Thymus (tissue), 11 donors: Measurements from ENCODE around the gene MFGE8. TPM values are rescaled to one million over a fixed set of nuclear protein-coding genes. Genes with fewer than 3 reads are reported as not detected.
A peak's percentile ranks its signal among the peaks of the same experiment; 100 is the strongest.

ENCODE experiments used
- DNase-seq, 9 donors: peaks; one replicate each; pipeline ENCODE4 v3.0.0-alpha.2; 2013; ENCODE audit warnings: low spot score in 9 of 9, low read depth in 6 of 9, missing footprints in 1 of 9
- H3K27ac ChIP-seq, 2 donors: one replicate each; pipeline ENCODE4 v1.5.1; 2013; ENCODE audit warnings: control low read depth in 1 of 2, low read depth in 1 of 2, low read length in 1 of 2, mild to moderate bottlenecking in 1 of 2, moderate library complexity in 1 of 2
- H3K27me3 ChIP-seq, 2 donors: one replicate each; pipeline ENCODE4 v1.5.1; 2013; ENCODE audit warnings: low read length in 1 of 2; ENCODE audit not compliant: control insufficient read depth in 2 of 2, insufficient read depth in 1 of 2
- H3K36me3 ChIP-seq, 2 donors: one replicate each; pipeline ENCODE4 v1.5.1; 2013; ENCODE audit warnings: low read length in 1 of 2, mild to moderate bottlenecking in 1 of 2, moderate library complexity in 1 of 2; ENCODE audit not compliant: control insufficient read depth in 2 of 2, insufficient read depth in 2 of 2
- H3K4me1 ChIP-seq, 2 donors: one replicate each; pipeline ENCODE4 v1.5.1; 2013; ENCODE audit warnings: low read length in 2 of 2; ENCODE audit not compliant: control insufficient read depth in 2 of 2, insufficient read depth in 2 of 2
- H3K4me3 ChIP-seq, 2 donors: one replicate each; pipeline ENCODE4 v1.5.1; 2013; ENCODE audit warnings: low read length in 2 of 2, control low read depth in 1 of 2, mild to moderate bottlenecking in 1 of 2
- H3K9me3 ChIP-seq, 2 donors: one replicate each; pipeline ENCODE4 v1.5.1; 2013; ENCODE audit warnings: low read length in 1 of 2, mild to moderate bottlenecking in 1 of 2; ENCODE audit not compliant: control insufficient read depth in 2 of 2, insufficient read depth in 1 of 2
- WGBS: extraction: QIAGEN DNeasy Blood & Tissue Kit; methylation state at CpG from one replicate; pipeline ENCODE4 v1.1.7; 2013; 5-methylcytosine and 5-hydroxymethylcytosine counted together
- polyA plus RNA-seq: library from polyadenylated mRNA; stranded (reverse); fragments of 200-250 nt; gene quantifications from one replicate; pipeline ENCODE4 v1.2.3, GENCODE V29; 2013
- total RNA-seq: library from RNA; stranded (reverse); fragments of 120-200 nt; gene quantifications from one replicate; pipeline ENCODE4 v1.2.4, GENCODE V29; 2013
- donor health status: healthy.

The MFGE8 gene
- total and polyA plus RNA-seq, 2 donors: 21.8 to 84.9 TPM

DNA sequence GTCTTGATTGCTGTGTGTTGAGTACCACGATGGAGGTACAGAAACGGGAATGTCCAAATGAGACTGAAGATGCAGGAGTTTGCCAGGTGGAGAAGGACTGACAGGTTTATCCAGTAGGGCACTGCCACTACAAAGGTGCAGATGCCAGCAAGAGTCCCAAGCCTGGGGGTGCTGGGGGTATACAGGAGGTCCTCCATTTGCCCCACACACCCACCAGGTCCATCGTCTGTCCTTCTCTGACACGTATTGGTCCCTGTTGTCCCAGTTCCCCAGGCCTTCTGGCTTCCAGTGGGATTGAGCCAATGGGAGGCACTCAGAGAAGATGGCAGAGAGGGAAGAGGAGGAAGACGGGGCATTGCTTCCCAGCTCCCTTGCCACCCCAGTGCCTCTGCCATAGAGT is 24.5 kb downstream of the MFGE8 start:
- Histone ChIP-seq H3K27me3 (peaks cover 0 to 8% of the 10 kb centered on the region in 2 donors), H3K4me1 (no peaks in the 10 kb centered on the region), H3K36me3 (no peaks in the 10 kb centered on the region), H3K27ac (no peak overlapping the region), H3K9me3 (no peaks in the 10 kb centered on the region), H3K4me3 (no peak overlapping the region)
- 95% methylated on average over 5 of the region's 5 CpGs for WGBS
- DNase-seq: no peak

DNA sequence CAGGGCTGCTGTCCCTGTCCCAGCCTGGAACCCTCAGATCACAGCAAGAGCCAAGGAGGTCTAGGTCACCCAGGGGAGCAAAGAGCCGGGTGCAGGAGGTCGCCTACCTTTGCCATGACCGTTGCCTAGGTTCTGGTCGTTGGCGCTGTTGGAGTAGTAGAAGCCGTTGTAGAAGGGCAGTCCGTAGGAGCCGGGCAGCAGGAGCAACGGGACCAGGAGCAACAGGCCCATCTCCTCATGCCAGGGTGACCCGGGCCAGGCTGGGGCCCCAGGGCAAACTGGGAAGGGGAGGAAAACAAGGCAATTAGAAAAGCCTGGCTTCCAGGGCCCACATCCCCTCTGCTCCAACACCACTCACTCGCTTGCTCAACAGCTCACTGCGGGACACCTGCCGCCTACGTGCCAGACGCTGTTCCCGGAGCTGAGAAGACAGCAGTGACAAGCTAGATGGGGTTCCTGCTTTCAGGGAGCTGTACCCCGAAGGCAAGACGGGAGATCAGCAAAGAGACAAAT is 26.1 kb downstream of the MFGE8 start:
- H3K4me3 ChIP-seq: no peak overlapping the region
- no peak overlapping the region for H3K27ac ChIP-seq
- H3K4me1 ChIP-seq: no peaks in the 10 kb centered on the region
- no peaks in the 10 kb centered on the region for H3K27me3 ChIP-seq
- no peaks in the 10 kb centered on the region for H3K36me3 ChIP-seq
- 97% methylated on average over 18 of the region's 18 CpGs for WGBS
- H3K9me3 ChIP-seq: no peaks in the 10 kb centered on the region
- DNase-seq: no peak

DNA sequence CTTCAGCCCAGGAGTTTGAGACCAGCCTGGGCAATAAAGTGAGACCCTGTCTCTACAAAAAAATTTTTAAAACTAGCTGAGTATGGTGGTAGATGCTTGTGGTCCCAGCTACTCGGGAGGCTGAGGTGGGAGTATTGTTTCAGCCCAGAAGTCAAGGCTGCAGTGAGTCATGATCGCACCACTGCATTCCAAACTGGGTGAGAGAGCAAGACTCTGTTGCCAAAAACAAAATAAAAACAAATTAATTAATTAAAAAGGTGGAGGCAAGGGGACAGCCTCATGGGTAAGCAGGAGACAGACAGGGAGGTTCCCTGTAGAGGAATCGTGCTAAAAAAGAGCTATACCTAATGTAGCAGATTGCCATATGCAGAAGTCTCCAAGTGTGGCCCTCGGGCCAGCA is 30.4 kb downstream of the MFGE8 start:
- no peaks in the 10 kb centered on the region for H3K4me1 ChIP-seq
- no peaks in the 10 kb centered on the region for H3K27me3 ChIP-seq
- no peak overlapping the region for H3K27ac ChIP-seq
- no peaks in the 10 kb centered on the region for H3K36me3 ChIP-seq
- 92% methylated on average over 4 of the region's 4 CpGs for WGBS
- H3K4me3 ChIP-seq: no peak overlapping the region
- H3K9me3 ChIP-seq: no peaks in the 10 kb centered on the region
- no peak for DNase-seq

DNA sequence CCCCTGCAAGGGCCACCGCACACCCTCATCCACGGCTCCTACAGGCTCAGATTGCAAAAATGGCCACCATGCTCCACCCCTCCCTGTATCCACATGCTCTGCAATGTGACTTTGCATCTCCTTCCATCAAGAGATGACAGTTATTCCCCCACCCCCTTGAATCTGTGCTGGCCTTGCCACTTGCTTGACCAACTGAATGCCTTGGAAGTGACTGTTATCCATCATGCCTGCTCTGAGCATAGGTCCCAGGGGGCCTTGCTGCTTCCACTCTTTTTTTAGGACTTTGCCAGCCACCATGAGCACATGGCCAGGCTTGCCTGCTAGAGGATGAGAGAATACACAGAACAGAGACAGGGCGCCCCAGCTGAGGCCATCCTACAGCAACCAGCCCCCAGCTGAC is 31.4 kb downstream of the MFGE8 start:
- H3K4me1 ChIP-seq: no peaks in the 10 kb centered on the region
- no peak overlapping the region for H3K4me3 ChIP-seq
- no peak for DNase-seq
- 100% methylated on average over 3 of the region's 3 CpGs for WGBS
- H3K9me3 ChIP-seq: no peaks in the 10 kb centered on the region
- no peaks in the 10 kb centered on the region for H3K36me3 ChIP-seq
- H3K27me3 ChIP-seq: no peaks in the 10 kb centered on the region
- no peak overlapping the region for H3K27ac ChIP-seq

DNA sequence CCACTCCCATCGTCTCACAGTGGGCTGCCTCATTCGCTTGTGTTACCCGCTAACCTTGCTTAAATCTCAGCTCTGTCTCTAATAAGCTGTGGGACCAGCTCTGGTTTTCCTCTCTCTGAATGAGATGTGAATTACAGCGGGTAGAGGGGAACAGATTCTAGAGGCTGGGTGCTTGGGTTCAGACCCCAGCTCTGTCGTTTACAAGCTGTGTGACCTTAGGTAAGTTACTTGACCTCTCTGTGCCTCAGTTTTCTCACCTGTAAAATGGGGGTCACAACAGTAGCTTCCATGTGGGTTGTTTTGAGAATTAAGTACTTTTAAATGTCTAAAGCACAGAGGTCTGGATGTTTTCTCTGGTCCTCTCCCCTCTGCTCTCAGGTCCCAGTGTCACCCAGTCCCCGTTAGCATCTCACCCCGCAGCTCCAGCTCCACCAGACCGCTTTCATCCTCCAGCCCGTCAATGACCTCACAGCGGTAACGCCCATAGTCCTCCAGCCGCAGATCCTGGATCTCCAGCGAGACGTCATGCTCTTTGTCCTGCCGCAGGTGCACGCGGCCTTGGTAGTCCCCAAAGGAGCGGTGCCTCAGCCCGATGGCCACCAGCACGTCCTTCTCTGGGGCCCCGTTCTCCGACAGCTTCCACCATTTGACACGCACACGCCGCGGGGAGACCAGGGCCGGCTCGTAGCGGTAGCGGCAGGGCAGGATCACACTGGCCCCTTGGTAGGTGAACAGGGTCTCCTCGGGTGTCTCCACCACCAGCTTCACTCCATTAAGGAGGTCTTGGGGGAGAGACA is 32.0 kb downstream of the MFGE8 start:
- DNase-seq: no peak
- 97% methylated on average over 31 of the region's 31 CpGs for WGBS

DNA sequence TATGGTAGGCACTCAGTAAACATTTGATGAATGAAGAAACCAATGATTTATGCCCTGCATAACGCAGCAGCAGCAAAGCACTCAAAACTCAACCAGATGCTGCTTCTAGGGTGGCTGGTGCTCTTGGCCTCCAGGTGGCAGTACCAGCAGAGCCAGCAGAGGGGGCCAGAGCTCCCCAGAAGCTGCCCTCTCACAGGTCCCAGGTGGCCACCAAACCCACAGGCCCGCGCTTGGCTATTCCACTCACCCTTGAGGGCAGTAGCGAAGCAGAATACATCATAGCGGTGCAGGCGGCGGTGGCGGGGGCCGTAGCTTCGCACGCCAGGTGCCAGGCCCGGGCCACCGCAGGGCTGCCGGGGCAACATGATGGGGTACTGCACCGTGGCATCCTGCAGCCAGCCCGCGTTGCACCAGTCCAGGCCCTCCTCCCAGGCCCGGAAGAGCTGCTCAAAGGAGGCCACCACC is 34.4 kb downstream of the MFGE8 start:
- no peaks in the 10 kb centered on the region for H3K36me3 ChIP-seq
- no peak overlapping the region for H3K4me3 ChIP-seq
- no peaks in the 10 kb centered on the region for H3K9me3 ChIP-seq
- H3K27ac ChIP-seq: no peak overlapping the region
- H3K27me3 ChIP-seq: peaks cover 0 to 2% of the 10 kb centered on the region in 2 donors
- peak in 3 of 9 donors; percentile 19 to 46 (median 34) for DNase-seq
- WGBS: 85% methylated on average over 18 of the region's 18 CpGs
- no peaks in the 10 kb centered on the region for H3K4me1 ChIP-seq

More for the DNA sequence above, 32.0 kb downstream of the MFGE8 start:
- no peaks in the 10 kb centered on the region for H3K9me3 ChIP-seq
- no peaks in the 10 kb centered on the region for H3K27me3 ChIP-seq
- no peak overlapping the region for H3K4me3 ChIP-seq
- no peaks in the 10 kb centered on the region for H3K36me3 ChIP-seq
- H3K27ac ChIP-seq: no peak overlapping the region
- H3K4me1 ChIP-seq: no peaks in the 10 kb centered on the region

DNA sequence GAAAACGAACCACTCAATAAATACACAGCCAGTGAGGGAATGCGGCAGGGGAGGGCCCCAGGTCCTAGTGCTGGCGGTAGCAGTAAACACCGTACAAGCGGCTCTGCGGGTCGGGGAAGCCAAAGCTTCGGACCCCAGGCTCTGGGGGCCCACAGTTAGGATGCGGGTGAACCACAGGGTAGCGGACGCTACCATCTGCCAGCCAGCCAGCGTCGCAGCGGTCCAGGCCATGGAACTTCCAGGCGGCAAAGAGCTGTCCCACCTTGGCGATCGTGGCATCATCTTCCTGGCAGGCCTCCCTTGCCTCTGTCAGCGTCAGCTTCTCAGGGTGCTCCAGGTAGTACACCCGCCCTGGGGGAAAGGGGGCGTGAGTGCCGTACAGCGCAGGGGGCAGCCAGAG is 35.3 kb downstream of the MFGE8 start:
- WGBS: 93% methylated on average over 22 of the region's 22 CpGs
- no peaks in the 10 kb centered on the region for H3K9me3 ChIP-seq
- H3K27ac ChIP-seq: no peak overlapping the region
- H3K36me3 ChIP-seq: no peaks in the 10 kb centered on the region
- peaks cover 0 to 2% of the 10 kb centered on the region in 2 donors for H3K27me3 ChIP-seq
- no peak for DNase-seq
- no peaks in the 10 kb centered on the region for H3K4me1 ChIP-seq
- H3K4me3 ChIP-seq: no peak overlapping the region

DNA sequence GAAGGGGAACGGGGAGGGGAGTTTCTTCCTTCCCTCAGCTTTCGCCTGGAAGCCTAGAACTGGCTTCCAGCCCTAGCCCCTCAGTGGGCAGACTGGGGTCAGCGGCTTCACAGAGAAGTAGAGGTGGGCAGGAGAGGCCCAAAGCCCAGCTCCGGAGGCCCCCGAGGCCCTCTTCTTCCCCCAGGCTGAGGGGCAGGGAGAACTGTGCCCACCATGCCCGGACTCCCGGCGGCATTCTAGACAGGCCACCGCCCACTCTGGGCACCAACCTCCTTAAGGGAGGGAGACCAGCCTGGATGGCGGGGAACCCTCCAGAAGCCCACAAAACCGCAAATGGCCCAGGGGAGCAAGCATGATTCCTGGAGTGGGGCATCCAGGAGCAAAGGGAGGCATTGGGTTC is 35.8 kb downstream of the MFGE8 start:
- Histone ChIP-seq H3K27me3 (peaks cover 0 to 2% of the 10 kb centered on the region in 2 donors), H3K27ac (no peak overlapping the region), H3K36me3 (no peaks in the 10 kb centered on the region), H3K4me1 (no peaks in the 10 kb centered on the region), H3K4me3 (no peak overlapping the region), H3K9me3 (no peaks in the 10 kb centered on the region)
- WGBS: 95% methylated on average over 11 of the region's 11 CpGs
- no peak for DNase-seq

DNA sequence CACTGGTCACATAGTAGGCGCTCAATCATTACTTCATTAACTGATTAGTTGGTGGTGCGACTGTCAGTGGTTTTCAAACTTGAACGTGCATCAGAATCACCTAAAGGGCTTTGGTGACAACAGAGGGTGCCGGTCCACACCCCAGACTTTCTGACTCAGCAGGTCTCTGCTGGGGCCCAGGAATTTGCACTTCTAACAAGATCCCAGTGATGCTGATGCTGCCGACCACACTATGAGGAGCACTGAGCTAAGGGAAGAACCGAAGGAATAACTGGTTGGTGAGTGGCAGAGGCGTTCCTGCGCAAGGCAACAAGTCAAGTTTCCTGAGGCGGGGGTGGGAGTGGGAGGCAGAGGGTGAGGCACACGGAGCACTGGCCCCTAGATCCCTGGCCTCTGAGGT is 36.6 kb downstream of the MFGE8 start:
- DNase-seq: no peak
- no peak overlapping the region for H3K27ac ChIP-seq
- 95% methylated on average over 10 of the region's 10 CpGs for WGBS
- H3K4me1 ChIP-seq: no peaks in the 10 kb centered on the region
- no peaks in the 10 kb centered on the region for H3K36me3 ChIP-seq
- no peaks in the 10 kb centered on the region for H3K9me3 ChIP-seq
- peaks cover 0 to 2% of the 10 kb centered on the region in 2 donors for H3K27me3 ChIP-seq
- no peak overlapping the region for H3K4me3 ChIP-seq
